Immature natural killer cell (primary cell): ENCODE results near the gene CD274. TPM values are rescaled to one million over a fixed set of nuclear protein-coding genes. Genes with fewer than 3 reads are reported as not detected.
A peak's percentile ranks its signal among the peaks of the same experiment; 100 is the strongest.
"Not testable (repeated sequence)": the region's sequence is repeated elsewhere in the genome, so short reads cannot be mapped to it uniquely, and the experiment has no call there.

ENCODE experiments used
- DNase-seq, 3 donors: peaks; one replicate each; pipeline ENCODE4 v3.0.0; 2022; ENCODE audit warnings: mixed read lengths in 1 of 3
- H3K27ac Mint-ChIP-seq, 6 donors: one replicate each; pipeline ENCODE4 v1.8.0; 2020; ENCODE audit warnings: mixed read lengths in 6 of 6, mild to moderate bottlenecking in 5 of 6, inconsistent platforms in 4 of 6, moderate library complexity in 3 of 6
- H3K27me3 Mint-ChIP-seq, 3 donors: one replicate each; pipeline ENCODE4 v1.8.0; 2020 to 2021; ENCODE audit warnings: low read depth in 3 of 3, mild to moderate bottlenecking in 3 of 3, mixed read lengths in 3 of 3, moderate library complexity in 3 of 3, inconsistent platforms in 1 of 3
- H3K36me3 Mint-ChIP-seq, 3 donors: one replicate each; pipeline ENCODE4 v1.8.0; 2020; ENCODE audit warnings: mixed read lengths in 3 of 3, inconsistent platforms in 2 of 3, mild to moderate bottlenecking in 2 of 3
- H3K4me1 Mint-ChIP-seq, 2 donors: one replicate each; pipeline ENCODE4 v1.8.0; 2020; ENCODE audit warnings: inconsistent platforms in 2 of 2, mild to moderate bottlenecking in 2 of 2, mixed read lengths in 2 of 2, moderate library complexity in 1 of 2
- H3K4me3 Mint-ChIP-seq, 5 donors: one replicate each; pipeline ENCODE4 v1.8.0; 2020; ENCODE audit warnings: mild to moderate bottlenecking in 5 of 5, mixed read lengths in 5 of 5, inconsistent platforms in 3 of 5, moderate library complexity in 3 of 5
- H3K9me3 Mint-ChIP-seq, 6 donors: one replicate each; pipeline ENCODE4 v1.8.0; 2020; ENCODE audit warnings: mild to moderate bottlenecking in 6 of 6, mixed read lengths in 6 of 6, inconsistent platforms in 4 of 6, moderate library complexity in 3 of 6
- polyA plus RNA-seq, 3 donors: library from polyadenylated mRNA; unstranded; fragments of 300-500 nt; fragmentation: Illumina TruSeq; gene quantifications; one replicate each; pipeline ENCODE4 v1.2.3, GENCODE V29; 2021

Gene CD274
- polyA plus RNA-seq, 3 donors from 2014 or later: 1.5 to 3.1 (median 2.4) TPM

DNA sequence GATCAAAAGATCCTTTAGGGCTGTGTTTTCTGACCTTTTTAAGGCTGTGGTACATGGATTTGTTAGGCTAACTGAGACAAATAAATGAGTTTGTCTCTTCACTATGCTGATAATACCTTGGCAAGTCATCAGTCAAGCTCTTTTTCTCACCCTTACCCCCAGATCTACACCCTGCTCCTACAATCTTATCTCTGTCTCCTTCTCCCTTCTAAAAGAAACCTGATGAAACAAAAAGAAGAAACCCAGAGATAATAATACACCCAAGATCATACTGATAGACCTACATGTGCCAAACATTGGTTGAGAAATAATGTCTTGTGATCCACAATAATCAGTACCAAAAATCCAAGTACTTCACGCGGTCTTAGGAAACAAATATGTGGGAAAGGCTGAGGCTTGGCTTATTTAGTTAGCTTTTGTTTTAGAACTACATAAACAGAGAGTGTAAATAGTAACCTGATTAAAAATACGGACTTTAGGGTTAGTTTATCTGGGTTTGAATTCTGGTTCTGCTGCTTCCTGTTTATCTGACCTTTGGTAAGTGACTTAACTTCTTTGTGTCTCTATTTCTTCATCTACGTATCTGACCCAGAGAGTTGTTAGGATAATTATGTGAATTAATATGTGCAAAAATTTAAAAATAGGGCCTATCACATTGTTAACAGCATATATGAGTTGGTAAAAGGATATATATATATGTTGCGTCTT is 35.2 kb downstream of the CD274 start:
- no peaks in the 10 kb centered on the region for H3K36me3 Mint-ChIP-seq
- DNase-seq: no peak
- no peak overlapping the region for H3K27ac Mint-ChIP-seq
- no peaks in the 10 kb centered on the region for H3K4me1 Mint-ChIP-seq
- no peaks in the 10 kb centered on the region for H3K9me3 Mint-ChIP-seq
- no peak overlapping the region for H3K4me3 Mint-ChIP-seq
- H3K27me3 Mint-ChIP-seq: peaks cover 0 to 2% (median 1%) of the 10 kb centered on the region in 3 donors

DNA sequence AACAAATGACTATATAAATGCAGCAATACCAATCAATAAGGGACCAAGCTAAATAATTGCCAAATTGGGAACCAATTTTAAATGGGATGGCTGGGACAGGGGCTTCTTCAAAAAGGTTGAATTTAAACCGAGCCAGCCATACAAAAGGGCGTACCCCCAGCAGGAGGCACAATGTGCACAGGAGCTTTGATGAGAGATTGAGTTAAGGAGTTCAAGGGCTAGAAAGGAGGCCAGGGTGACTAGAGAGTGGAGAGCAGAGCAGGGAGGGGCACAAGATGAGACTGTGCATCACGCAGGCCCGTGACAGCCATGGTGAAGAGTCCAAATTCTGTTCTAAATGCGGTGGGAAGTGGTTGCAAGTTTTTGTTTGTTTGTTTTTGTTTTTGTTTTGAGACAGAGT is 36.6 kb downstream of the CD274 start:
- Mint-ChIP-seq H3K27me3 (peaks cover 0 to 3% (median 2%) of the 10 kb centered on the region in 3 donors), H3K27ac (no peak overlapping the region), H3K9me3 (no peaks in the 10 kb centered on the region), H3K36me3 (no peaks in the 10 kb centered on the region), H3K4me1 (no peaks in the 10 kb centered on the region), H3K4me3 (no peak overlapping the region)
- no peak for DNase-seq

DNA sequence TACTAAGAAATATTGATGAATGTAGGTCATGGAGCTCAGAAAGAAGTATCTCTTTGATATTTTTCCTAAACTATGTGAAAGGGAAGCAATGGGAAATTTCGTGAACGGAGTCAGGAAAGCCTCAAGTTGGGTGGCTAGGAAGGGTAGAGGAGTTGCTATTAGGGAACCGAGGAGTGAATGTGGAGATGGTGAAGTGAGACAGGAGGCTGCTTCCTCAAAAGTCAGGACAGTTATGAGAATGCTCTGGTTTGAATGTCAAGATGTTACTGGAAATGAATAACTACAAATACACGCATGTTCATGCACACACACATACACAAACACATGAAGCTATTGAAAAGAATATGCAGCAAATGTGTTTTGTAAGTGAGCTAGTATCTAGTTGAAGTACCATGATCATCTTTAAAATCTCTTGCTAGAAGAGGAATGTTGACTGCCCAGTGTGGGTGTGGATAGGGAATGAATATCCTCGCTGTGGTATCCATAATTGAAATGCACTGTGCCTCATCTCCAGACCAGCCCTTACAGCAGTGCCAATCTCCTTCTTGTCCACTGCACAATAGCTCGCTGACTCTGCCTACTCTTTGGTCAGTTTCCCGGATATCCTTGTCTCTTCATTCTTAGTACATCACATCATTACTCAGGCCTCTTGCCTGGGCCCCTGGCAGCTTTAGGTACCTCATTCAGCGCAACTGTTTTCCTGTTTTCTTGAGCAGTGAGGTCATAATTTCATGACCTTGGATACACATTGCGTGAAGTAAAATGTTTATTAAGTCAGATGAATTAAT is 38.1 kb downstream of the CD274 start:
- no peaks in the 10 kb centered on the region for H3K4me1 Mint-ChIP-seq
- no peak overlapping the region for H3K27ac Mint-ChIP-seq
- no peak for DNase-seq
- no peaks in the 10 kb centered on the region for H3K9me3 Mint-ChIP-seq
- H3K4me3 Mint-ChIP-seq: no peak overlapping the region
- peaks cover 0 to 3% (median 2%) of the 10 kb centered on the region in 3 donors for H3K27me3 Mint-ChIP-seq
- H3K36me3 Mint-ChIP-seq: no peaks in the 10 kb centered on the region

DNA sequence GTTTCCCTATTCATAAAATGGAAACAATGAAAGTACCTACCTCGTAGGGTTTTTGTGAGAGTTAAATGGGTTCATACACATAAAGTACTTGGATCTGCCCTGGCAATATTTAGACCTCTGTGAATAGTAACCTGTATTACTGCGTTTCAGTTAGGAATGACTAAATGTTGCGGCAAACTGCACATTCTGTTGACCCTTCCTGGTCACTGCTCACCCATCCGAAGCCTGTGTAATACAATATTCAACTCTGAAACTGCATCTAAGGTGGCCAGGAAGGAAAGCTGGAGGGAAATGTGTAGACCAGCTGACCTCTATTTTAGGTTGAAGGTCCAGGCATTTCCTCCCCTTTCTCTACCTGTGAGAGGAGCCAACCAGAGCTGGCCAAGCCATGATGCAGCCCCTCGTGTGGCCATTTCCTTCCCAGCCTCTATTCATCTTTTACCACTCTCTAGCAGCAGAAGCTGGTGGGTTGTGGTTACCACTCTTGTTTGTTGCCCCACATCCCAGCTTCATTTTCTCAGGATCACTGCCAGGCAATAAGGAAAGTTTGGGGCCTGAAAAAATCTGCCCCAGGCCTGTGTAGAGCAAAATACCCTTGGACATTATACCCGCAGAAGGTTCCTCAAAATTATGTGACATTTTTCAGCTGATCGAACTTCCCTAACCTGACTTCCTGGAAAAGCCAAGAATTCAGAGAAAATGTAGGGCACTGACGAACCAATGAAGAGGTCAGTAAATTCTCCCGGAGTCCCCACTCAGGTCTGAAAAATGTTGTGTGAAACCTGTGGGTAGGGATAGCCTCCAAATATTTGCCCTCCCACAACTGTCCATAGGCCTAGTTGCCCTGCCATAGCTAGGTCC is 39.5 kb downstream of the CD274 start:
- peaks cover 0 to 4% (median 0%) of the 10 kb centered on the region in 3 donors for H3K36me3 Mint-ChIP-seq
- H3K4me3 Mint-ChIP-seq: no peak overlapping the region
- H3K4me1 Mint-ChIP-seq: no peaks in the 10 kb centered on the region
- H3K27ac Mint-ChIP-seq: no peak overlapping the region
- no peak for DNase-seq
- peaks cover 0 to 3% (median 0%) of the 10 kb centered on the region in 3 donors for H3K27me3 Mint-ChIP-seq
- H3K9me3 Mint-ChIP-seq: no peaks in the 10 kb centered on the region

DNA sequence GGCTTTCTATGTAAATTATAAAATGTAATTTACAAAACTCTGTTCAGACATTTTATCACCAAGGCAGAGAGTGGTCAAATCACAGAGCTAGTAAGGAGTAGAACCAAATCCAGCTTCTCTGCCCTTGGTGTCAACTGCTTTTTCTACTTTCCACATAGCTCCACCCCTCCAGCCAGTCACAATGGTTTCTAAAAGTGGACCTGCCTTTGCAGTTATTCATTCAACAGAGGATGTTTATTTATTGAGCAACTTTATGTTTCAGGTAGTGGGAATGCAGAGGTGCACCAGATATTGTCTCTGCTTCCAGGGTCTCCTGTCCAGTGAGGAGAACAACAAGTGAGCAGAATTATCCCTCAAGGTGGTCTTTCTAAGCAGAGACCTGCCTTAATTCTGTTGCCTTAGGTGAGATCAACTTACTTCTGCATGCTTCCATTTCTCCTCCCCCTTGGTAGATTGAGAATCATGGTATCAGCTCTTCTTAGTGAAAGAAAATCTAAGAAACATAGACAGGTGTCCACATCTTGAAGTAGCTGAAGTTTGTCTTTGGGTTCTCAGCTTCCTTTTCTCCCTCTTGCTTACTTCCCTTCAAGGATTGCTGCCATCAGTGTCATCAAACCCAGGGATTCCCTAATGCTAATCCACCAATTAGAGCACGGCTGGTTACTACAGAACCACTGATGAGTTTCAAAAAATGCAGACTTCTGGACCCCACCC is 42.8 kb downstream of the CD274 start:
- Mint-ChIP-seq H3K27ac (peak overlapping the region in 1 of 6 donors; percentile 13), H3K27me3 (peaks cover 0 to 4% (median 3%) of the 10 kb centered on the region in 3 donors), H3K36me3 (peaks cover 0 to 4% (median 0%) of the 10 kb centered on the region in 3 donors), H3K9me3 (no peaks in the 10 kb centered on the region), H3K4me3 (no peak overlapping the region), H3K4me1 (no peaks in the 10 kb centered on the region)
- no peak for DNase-seq

DNA sequence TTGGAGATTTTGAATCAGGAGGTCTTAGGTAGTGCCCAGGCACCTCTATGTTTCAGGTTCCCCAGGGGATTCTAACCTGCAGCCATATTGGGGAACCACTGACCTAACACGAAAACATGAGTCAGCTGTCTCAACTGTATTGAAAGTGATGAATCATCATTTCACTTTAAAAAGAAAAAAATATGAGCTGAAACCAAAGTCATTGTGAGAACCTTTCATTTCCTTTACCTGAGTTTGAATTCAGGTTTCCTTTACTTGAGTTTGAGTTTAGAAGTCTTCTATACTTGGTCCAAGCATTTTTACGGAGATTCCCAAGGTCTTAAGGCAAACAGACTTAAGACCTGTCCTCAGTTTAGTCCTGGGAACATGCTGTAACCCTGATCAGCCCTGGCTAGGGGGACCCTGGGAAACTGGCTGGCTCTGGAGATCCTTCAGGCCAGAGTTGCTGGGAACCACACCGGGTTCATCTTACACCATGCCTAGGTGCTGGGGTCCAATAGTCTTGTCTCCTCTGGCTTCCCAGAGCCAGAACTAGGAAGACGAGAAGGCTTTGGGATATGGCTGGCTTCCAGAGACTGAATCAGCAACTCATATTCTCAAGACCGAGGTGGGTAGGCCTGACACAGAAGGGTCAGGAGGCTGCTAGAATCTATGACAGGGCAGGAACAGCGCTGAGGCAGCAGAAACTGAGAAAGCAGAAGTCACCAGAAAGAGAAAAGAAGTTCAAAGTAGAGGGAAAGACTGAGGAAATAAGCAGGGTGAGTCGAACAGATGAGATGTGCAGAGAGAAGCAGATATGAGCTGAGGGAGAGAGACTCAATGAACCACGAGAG is 43.6 kb downstream of the CD274 start:
- H3K4me3 Mint-ChIP-seq: no peak overlapping the region
- H3K36me3 Mint-ChIP-seq: peaks cover 0 to 4% (median 0%) of the 10 kb centered on the region in 3 donors
- H3K27me3 Mint-ChIP-seq: peaks cover 0 to 4% (median 1%) of the 10 kb centered on the region in 3 donors
- H3K9me3 Mint-ChIP-seq: no peaks in the 10 kb centered on the region
- H3K4me1 Mint-ChIP-seq: no peaks in the 10 kb centered on the region
- no peak for DNase-seq
- peak overlapping the region in 2 of 6 donors; percentile 13 to 49 for H3K27ac Mint-ChIP-seq

DNA sequence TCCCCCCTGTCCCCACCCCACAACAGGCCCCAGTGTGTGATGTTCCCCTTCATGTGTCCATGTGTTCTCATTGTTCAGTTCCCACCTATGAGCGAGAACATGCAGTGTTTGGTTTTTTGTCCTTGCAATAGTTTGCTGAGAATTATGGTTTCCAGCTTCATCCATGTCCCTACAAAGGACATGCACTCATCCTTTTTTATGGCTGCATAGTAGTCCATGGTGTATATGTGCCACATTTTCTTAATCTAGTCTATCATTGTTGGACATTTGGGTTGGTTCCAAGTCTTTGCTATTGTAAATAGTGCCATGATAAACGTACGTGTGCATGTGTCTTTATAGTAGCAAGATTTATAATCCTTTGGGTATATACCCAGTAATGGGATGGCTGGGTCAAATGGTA is 44.4 kb downstream of the CD274 start:
- DNase-seq, H3K27ac Mint-ChIP-seq, H3K4me3 Mint-ChIP-seq, H3K4me1 Mint-ChIP-seq, H3K36me3 Mint-ChIP-seq, H3K9me3 Mint-ChIP-seq, H3K27me3 Mint-ChIP-seq: not testable (repeated sequence)

DNA sequence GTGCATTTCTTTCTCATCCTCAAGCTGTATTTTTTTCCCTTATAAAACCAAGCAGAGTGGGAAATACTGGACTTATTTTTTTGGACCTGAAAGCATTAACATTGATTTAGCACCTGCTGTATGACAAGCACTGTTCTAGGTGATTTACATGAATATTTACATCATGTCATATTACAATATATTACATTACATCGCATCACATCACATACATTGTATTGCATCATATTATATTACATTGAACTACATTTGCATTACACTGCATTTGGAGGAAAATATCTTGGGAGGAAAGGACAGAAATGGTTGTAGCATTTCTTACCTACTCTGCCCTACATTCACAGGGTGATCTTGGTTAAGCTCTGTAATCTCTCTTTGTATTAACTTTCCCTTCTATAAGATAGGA is 48.8 kb downstream of the CD274 start:
- H3K27ac Mint-ChIP-seq: no peak overlapping the region
- DNase-seq: no peak
- H3K4me1 Mint-ChIP-seq: peaks cover 16 to 21% of the 10 kb centered on the region in 2 donors
- peaks cover 0 to 8% (median 0%) of the 10 kb centered on the region in 6 donors for H3K9me3 Mint-ChIP-seq
- peaks cover under 1 to 6% (median 6%) of the 10 kb centered on the region in 3 donors for H3K27me3 Mint-ChIP-seq
- no peak overlapping the region for H3K4me3 Mint-ChIP-seq
- H3K36me3 Mint-ChIP-seq: peaks cover 0 to 7% (median 2%) of the 10 kb centered on the region in 3 donors

DNA sequence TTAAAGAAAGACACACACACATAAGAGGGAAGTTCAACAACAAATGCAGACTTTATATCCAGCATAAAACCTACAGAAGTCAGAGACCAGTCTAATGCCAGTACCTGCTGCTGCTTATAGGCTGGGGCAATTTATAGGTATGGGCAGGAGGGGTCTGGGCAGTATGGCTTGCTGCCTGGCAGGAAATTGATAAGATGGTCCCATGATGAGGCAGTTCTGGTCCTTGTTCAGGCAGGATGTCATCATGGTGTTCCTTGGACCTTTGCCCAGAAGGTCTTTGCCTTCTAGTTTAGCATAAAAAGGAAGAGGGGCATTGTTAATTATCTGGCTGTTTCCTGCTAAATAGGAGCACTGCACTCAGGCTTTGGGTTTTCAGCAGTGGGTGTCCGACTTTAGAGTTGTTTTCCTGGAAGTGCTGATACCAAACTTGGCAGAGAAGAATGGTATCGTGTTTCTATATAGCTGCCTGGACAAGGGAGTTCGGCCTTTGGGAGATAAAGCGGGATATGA is 49.6 kb downstream of the CD274 start:
- Mint-ChIP-seq H3K9me3 (peaks cover 0 to 10% (median 0%) of the 10 kb centered on the region in 6 donors), H3K27ac (no peak overlapping the region), H3K27me3 (peaks cover 6% of the 10 kb centered on the region in 3 donors), H3K36me3 (peaks cover 0 to 11% (median 0%) of the 10 kb centered on the region in 3 donors), H3K4me3 (peak overlapping the region in 3 of 5 donors; percentile 8 to 80 (median 48)), H3K4me1 (peaks cover 16 to 29% of the 10 kb centered on the region in 2 donors)
- DNase-seq: no peak

DNA sequence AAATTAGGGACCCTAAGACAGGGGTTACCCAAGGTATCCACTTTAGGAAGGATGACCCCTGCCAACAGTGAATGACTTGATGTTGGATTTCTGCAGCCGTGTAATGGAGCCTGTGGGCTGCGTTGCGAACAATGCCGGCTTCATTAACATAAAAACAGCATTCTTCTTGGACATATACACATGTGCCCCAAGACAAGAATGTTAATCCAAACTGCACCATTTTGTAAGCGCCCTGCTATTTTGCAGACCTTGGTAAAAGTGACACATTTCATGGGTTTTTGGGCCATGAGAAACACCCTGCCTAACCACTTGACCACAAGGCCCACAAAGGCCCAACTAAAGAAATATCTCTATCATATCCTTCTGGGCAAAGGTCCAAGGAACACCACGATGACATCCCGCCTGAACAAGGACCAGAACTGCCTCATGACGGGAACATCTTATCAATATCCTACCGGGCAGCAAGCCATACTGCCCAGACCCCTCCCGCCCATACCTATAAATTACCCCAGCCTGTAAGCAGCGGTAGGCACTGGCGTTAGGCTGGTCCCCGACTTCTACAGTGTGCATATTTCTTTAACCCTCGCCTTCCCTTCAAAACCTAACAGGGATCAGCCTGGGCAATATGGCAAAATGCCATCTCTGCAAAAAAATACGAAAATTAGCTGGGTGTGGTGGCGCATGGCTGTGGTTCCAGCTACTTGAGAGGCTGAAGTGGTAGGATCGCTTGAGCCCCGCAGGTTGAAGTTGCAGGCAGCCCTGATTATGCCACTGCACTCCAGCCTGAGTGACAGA is 50.3 kb downstream of the CD274 start:
- Mint-ChIP-seq H3K9me3 (peaks cover 0 to 10% (median 0%) of the 10 kb centered on the region in 6 donors), H3K36me3 (peaks cover 0 to 14% (median 0%) of the 10 kb centered on the region in 3 donors), H3K4me1 (peaks cover 16 to 32% of the 10 kb centered on the region in 2 donors), H3K27ac (no peak overlapping the region), H3K27me3 (peaks cover 6 to 8% (median 6%) of the 10 kb centered on the region in 3 donors), H3K4me3 (peak overlapping the region; percentile 29 to 80 (median 40))
- peak in 2 of 3 donors; percentile 19 for DNase-seq

DNA sequence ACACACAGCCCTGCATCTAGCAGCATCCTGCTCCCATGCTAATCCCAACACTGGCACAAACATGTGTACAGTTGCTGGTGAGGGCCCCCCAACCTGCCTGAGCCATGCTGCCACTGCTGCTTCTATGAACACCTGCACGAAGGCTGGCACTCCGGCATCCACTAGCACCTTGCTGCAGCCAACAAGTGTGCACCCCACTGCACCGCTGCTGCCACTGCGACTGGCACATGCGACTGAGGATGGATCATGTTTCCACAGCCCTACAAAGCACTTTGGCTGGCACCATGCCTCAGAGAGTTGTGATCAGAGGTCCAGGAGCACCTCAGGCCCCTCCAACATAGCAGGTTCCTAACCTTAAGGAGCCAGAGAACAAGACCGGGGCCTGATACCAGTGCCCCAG is 52.2 kb downstream of the CD274 start:
- Mint-ChIP-seq H3K36me3 (peaks cover 0 to 14% (median 0%) of the 10 kb centered on the region in 3 donors), H3K4me3 (no peak overlapping the region), H3K27me3 (peaks cover 2 to 8% (median 6%) of the 10 kb centered on the region in 3 donors), H3K4me1 (peaks cover 16 to 32% of the 10 kb centered on the region in 2 donors), H3K9me3 (peaks cover 0 to 10% (median 0%) of the 10 kb centered on the region in 6 donors), H3K27ac (peak overlapping the region in 1 of 6 donors; percentile 64)
- DNase-seq: no peak
